GM10847 (cell line): ENCODE data around the gene WNT4.

ENCODE experiments used
- POLR2A ChIP-seq: IDR thresholded peaks from 2 replicates; pipeline ENCODE4 v1.6.1; 2011; ENCODE audit not compliant: insufficient read length; ENCODE audit errors: extremely low read depth

Gene WNT4

DNA sequence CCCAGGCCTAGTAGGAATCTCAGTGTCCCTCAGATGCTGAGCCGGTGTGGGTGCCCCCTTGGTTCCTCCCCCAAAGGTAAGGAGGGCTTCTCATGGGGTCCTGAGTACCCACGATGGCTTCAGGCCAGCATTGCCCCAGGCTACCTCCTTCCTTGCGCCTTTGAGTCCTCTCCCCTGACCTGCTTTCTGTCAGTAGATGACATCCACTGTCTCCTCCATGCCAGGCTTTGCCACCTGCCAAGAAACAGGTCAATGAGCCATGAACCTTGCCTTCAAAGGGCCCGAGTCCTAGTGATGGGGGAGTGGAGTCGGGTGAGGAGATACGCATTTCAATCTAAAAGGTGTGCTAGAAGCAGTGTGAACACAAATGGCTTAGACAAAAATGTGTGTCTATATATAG, 15.6 kb downstream of the WNT4 start:
- no peak for TF ChIP-seq POLR2A

DNA sequence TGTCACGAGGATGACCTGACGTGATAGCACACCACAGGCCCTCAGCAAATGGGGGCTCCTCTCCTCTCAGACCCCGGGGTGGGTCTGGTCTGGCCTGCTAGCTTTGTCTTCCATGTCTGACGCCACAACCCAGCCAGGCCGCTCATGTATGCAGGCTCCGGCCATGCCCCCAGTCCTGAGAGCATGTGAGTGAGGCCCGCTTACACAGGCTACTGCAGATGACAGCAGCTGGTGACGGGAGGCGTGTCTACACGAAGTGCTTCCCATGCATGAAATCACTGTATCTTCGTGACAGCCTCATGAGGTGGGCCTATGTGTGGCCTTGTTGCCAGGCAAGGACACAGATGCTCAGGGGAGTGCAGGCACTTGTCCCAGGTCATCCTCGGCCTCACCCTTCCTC, 16.4 kb downstream of the WNT4 start:
- no peak for TF ChIP-seq POLR2A

GRCh38 chr1:22124592-22125229, 18.2 kb downstream of the WNT4 start:
- no peak for TF ChIP-seq POLR2A

DNA sequence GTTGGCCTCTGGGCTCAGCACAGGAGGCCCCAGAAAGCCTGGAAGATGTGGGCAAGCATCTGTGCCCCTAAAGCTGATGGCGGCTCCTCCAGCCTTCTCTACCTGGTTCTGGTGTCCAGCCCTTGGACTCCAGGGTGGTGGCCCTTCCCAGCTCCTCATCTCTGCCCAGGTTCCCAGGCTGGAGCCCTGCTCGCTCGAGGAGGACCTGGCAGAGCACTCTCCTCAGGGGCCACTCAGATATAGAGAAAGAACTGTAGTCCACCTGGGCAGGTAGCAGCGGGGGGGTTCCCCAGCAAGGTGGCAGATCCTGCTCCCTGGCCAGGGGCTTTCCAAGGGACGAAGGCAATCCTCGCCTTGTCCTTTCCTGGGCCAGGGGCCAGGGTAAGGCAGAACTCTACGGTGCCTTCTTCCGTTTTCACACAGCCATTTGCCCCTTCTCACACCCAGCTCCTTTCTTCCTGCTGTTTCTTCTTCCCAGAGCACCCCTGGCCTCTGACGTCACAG, 18.9 kb downstream of the WNT4 start:
- TF ChIP-seq POLR2A: no peak

GRCh38 chr1:22123071-22123390, 19.9 kb downstream of the WNT4 start:
- no peak for TF ChIP-seq POLR2A

GRCh38 chr1:22122273-22123070, 20.4 kb downstream of the WNT4 start:
- no peak for TF ChIP-seq POLR2A

- no peak for TF ChIP-seq POLR2A
Observed at GRCh38 chr1:22121421-22121911, 21.4 kb downstream of the WNT4 start.

DNA sequence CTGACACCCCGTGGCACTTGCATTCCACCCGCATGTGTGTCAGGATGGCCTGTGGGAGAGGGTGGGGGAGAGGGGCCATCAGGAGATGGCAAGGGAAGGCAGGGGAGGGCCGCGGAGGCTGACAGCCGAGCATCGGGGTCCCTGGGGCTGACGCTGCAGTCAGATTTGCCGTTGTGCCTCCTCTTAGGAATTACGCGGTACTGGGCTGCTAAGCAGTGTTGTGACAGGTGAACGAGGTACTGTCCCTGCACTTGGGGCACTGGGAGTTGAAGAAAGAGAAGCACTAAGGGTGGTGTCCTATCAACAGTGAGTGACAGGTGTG, 22.5 kb downstream of the WNT4 start:
- TF ChIP-seq POLR2A: no peak

DNA sequence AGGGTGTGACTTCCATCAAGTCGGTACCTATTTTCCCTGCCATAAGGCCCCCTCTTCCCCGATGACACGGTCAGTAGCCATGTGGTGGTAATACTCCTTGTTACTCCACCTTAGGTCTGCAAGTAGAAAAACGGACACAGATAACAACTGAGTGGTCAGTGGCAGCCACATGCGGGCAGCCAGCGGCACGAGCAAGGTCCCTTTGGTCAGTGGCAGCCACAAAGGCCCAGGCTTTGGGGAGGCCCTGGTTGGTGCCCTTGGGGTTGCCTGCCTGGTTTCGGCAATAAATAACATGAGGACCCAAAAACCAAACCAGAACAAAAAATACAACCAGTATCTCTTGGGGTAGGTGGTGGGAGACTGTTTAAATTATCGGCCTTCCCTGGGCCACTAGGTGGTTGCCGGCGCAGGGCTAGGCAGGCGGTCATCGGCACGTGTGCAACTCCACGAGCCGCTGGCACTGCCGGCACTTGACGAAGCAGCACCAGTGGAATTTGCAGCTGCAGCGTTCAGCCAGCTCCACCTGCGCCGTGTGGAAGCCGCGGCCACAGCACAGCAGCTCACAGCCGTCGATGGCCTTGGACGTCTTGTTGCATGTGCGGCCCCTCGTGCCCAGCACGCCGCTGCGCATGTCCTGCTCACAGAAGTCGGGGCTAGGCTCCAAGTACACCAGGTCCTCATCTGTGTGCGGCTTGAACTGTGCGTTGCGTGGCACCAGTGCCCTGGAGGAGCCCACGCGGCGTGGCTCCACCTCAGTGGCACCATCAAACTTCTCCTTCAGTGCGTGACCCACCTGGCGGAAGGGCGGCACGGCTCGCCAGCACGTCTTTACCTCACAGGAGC, 23.1 kb downstream of the WNT4 start:
- no peak for TF ChIP-seq POLR2A

- no peak for TF ChIP-seq POLR2A
Observed at GRCh38 chr1:22118291-22118992, 24.5 kb downstream of the WNT4 start.

- no peak for TF ChIP-seq POLR2A
Observed at GRCh38 chr1:22117851-22118250, 25.0 kb downstream of the WNT4 start.

DNA sequence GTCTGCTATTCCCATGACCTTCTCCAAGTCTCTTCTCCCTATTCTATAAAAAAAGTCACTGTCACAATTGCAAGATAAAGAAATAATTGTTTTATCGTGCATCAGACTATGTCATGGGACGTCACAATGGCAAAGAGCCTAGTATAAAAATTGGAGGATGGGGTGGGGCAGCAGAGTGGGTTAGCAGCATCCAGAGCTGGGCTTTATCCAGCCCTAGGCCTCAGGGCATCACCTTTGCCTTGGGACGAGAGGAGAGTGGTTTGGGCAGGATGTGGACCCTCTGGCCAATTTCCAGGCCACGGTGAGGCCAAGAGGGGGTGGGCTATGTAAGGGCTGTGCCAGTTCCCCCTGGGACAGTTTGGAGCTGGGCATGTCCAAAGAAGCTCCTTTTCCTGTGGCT, 25.7 kb downstream of the WNT4 start:
- no peak for TF ChIP-seq POLR2A

DNA sequence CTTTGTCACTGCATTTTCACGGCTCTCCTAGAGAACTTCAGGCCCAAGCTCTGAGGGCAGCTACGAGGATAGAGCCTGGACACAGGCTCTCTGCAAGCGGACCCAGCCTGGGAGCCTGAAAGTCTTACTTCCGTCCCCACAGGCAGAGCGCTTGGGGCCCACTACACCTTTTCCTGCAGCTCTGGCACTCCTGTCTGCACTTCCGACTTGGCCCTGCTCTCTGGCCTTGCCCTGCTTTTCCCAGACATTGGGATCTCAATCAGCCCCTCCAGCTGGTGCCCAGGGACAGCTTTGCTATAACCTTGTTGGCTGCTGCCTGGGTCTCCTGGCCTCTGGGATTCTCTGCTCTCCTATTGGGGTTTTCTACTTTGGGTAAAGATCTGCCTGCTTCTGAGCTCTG, 27.6 kb downstream of the WNT4 start:
- no peak for TF ChIP-seq POLR2A

- no peak for TF ChIP-seq POLR2A
Observed at GRCh38 chr1:22114083-22115012, 28.5 kb downstream of the WNT4 start.
